Bronchial epithelial cell (primary cell): ENCODE data around the gene ABHD16A. TPM values are rescaled to one million over a fixed set of nuclear protein-coding genes. Genes with fewer than 3 reads are reported as not detected.

Source experiments
- DNase-seq: peaks from one replicate; pipeline ENCODE4 v3.0.0-alpha.2; 2010; ENCODE audit warnings: low read depth
- FAIRE-seq: peaks from 2 replicates; lab custom pipeline; 2011; peaks lifted over from hg19 to GRCh38; lab: Jason Lieb, UNC
- H3K27me3 ChIP-seq: 2 replicates; pipeline ENCODE4 v1.5.1; 2011; ENCODE audit warnings: low read length; ENCODE audit not compliant: control insufficient read depth, insufficient read depth
- H3K36me3 ChIP-seq: 2 replicates; pipeline ENCODE4 v1.5.1; 2011; ENCODE audit warnings: low read length; ENCODE audit not compliant: control insufficient read depth, insufficient read depth
- H3K4me3 ChIP-seq: 2 replicates; pipeline ENCODE4 v1.5.1; 2011; ENCODE audit warnings: mild to moderate bottlenecking, low read depth, low read length, control low read depth
- CTCF ChIP-seq: IDR thresholded peaks from 2 replicates; pipeline ENCODE4 v1.5.1; 2011; ENCODE audit warnings: mild to moderate bottlenecking, moderate library complexity, low read length, control low read depth, inconsistent platforms; ENCODE audit not compliant: insufficient read depth, severe bottlenecking
- total RNA-seq: library from RNA; depleted of rRNA; stranded (reverse); fragments of >200 nt; gene quantifications from 2 replicates; pipeline ENCODE4 v1.2.1, GENCODE V29; 2014

Gene ABHD16A
- total RNA-seq, 1 donor from 2014 or later, result 32.9 TPM

GRCh38 chr6:31640612-31641011 is 62.5 kb downstream of the ABHD16A start:
- H3K36me3 ChIP-seq, result peaks cover 55% of the 10 kb centered on the region
- DNase-seq, result no peak

DNA sequence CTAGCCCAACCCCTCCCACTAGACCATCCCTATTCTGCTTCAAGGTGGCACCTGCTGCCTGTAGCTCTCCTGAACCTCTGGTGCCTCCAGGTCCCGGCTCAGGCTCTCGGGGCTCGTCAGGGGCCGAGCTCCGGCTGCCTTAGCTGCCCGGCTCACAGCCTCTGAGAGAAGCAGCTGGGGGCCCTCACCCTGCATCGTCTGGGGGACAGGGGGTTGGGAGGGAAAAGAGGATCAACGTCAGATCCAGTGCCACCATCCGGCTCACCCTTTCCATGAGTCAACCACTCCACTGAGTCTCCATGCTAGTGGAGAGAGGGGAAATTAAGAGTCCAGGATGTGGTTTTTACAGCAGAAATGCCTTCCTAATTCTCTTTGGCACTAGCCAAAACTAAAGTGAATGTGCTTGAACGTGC is 63.7 kb downstream of the ABHD16A start:
- no peaks in the 10 kb centered on the region for H3K27me3 ChIP-seq
- FAIRE-seq, result no peak
- no peak for DNase-seq
- H3K36me3 ChIP-seq, result peaks cover 56% of the 10 kb centered on the region
- TF ChIP-seq CTCF, result no peak
- no peak overlapping the region for H3K4me3 ChIP-seq

More at GRCh38 chr6:31640612-31641011, 62.5 kb downstream of the ABHD16A start:
- no peak for FAIRE-seq
- Histone ChIP-seq H3K27me3 (no peaks in the 10 kb centered on the region), H3K4me3 (no peak overlapping the region)
- TF ChIP-seq CTCF, result no peak

GRCh38 chr6:31639043-31639442 is 64.1 kb downstream of the ABHD16A start:
- TF ChIP-seq CTCF, result no peak
- Histone ChIP-seq H3K4me3 (no peak overlapping the region), H3K27me3 (no peaks in the 10 kb centered on the region), H3K36me3 (peaks cover 57% of the 10 kb centered on the region)
- DNase-seq (no peak), FAIRE-seq (no peak)

Other genes starting within 250 kb of the ABHD16A start
- gene MICB, start 205.2 kb downstream of the ABHD16A start, total RNA-seq, result 2.9 and 3.7 TPM in 2 replicates
- not detected in 2 replicates for gene MCCD1, start 174.4 kb downstream of the ABHD16A start, total RNA-seq
- 335 and 385 TPM in 2 replicates for gene DDX39B, start 161.3 kb downstream of the ABHD16A start, total RNA-seq
- gene ATP6V1G2, start 156.7 kb downstream of the ABHD16A start, total RNA-seq, result 0.26 and 0.51 TPM in 2 replicates
- 38.9 and 40.0 TPM in 2 replicates for gene NFKBIL1, start 155.7 kb downstream of the ABHD16A start, total RNA-seq
- gene LTA, start 131.0 kb downstream of the ABHD16A start, total RNA-seq, result not detected in 2 replicates
- gene TNF, start 127.8 kb downstream of the ABHD16A start, total RNA-seq, result not detected in 2 replicates
- gene LTB, start 120.9 kb downstream of the ABHD16A start, total RNA-seq, result not detected in 2 replicates
- not detected in 2 replicates for gene LST1, start 117.0 kb downstream of the ABHD16A start, total RNA-seq
- not detected in 2 replicates for gene NCR3, start 110.3 kb downstream of the ABHD16A start, total RNA-seq
- gene AIF1, start 88.1 kb downstream of the ABHD16A start, total RNA-seq, result not detected in 2 replicates
- gene PRRC2A, start 82.6 kb downstream of the ABHD16A start, total RNA-seq, result 21.1 and 24.7 TPM in 2 replicates
- 71.1 and 84.1 TPM in 2 replicates for gene BAG6, start 50.7 kb downstream of the ABHD16A start, total RNA-seq
- 0.26 and 0.53 TPM in 2 replicates for gene APOM, start 47.4 kb downstream of the ABHD16A start, total RNA-seq
- gene C6orf47, start 42.5 kb downstream of the ABHD16A start, total RNA-seq, result 28.4 and 30.5 TPM in 2 replicates
- 10.0 and 10.2 TPM in 2 replicates for gene GPANK1, start 38.3 kb downstream of the ABHD16A start, total RNA-seq
- gene CSNK2B, start 37.2 kb downstream of the ABHD16A start, total RNA-seq, result 61.1 and 72.7 TPM in 2 replicates
- gene LY6G5B, start 33.3 kb downstream of the ABHD16A start, total RNA-seq, result 1.1 and 2.3 TPM in 2 replicates
- 0.13 TPM in 1 of 2 replicates, not detected in the other for gene LY6G5C, start 22.3 kb downstream of the ABHD16A start, total RNA-seq
- gene LY6G6F, start 3.5 kb upstream of the ABHD16A start, total RNA-seq, result not detected in 2 replicates
- gene LY6G6D, start 12.0 kb upstream of the ABHD16A start, total RNA-seq, result not detected in 2 replicates
- gene LY6G6C, start 18.4 kb upstream of the ABHD16A start, total RNA-seq, result 0.38 TPM in 1 of 2 replicates, not detected in the other
- gene MPIG6B, start 20.0 kb upstream of the ABHD16A start, total RNA-seq, result under 0.01 TPM in 1 of 2 replicates, not detected in the other
- gene DDAH2, start 26.0 kb upstream of the ABHD16A start, total RNA-seq, result 14.5 and 19.5 TPM in 2 replicates
- gene CLIC1, start 33.2 kb upstream of the ABHD16A start, total RNA-seq, result 480 and 574 TPM in 2 replicates
- gene MSH5, start 36.7 kb upstream of the ABHD16A start, total RNA-seq, result 3.4 and 4.0 TPM in 2 replicates
- 1.3 TPM in 2 replicates for gene SAPCD1, start 59.3 kb upstream of the ABHD16A start, total RNA-seq
- gene VWA7, start 74.0 kb upstream of the ABHD16A start, total RNA-seq, result 0.26 and 1.4 TPM in 2 replicates
- gene VARS1, start 92.4 kb upstream of the ABHD16A start, total RNA-seq, result 40.8 and 53.2 TPM in 2 replicates
- gene LSM2, start 103.6 kb upstream of the ABHD16A start, total RNA-seq, result 28.9 and 29.2 TPM in 2 replicates
- 0.53 and 1.4 TPM in 2 replicates for gene HSPA1L, start 112.0 kb upstream of the ABHD16A start, total RNA-seq
- gene HSPA1A, start 112.2 kb upstream of the ABHD16A start, total RNA-seq, result 50.3 and 55.3 TPM in 2 replicates
- gene HSPA1B, start 124.4 kb upstream of the ABHD16A start, total RNA-seq, result 118 and 193 TPM in 2 replicates
- 65.8 and 70.3 TPM in 2 replicates for gene NEU1, start 159.5 kb upstream of the ABHD16A start, total RNA-seq
- 1.8 and 10.5 TPM in 2 replicates for gene SLC44A4, start 175.7 kb upstream of the ABHD16A start, total RNA-seq
- gene EHMT2, start 194.4 kb upstream of the ABHD16A start, total RNA-seq, result 10.8 and 14.5 TPM in 2 replicates
- 0.64 and 1.3 TPM in 2 replicates for gene ZBTB12, start 198.8 kb upstream of the ABHD16A start, total RNA-seq
- 0.26 and 0.53 TPM in 2 replicates for gene C2, start 224.4 kb upstream of the ABHD16A start, total RNA-seq
- 2.4 and 2.6 TPM in 2 replicates for gene CFB, start 242.8 kb upstream of the ABHD16A start, total RNA-seq